Skin of body (tissue), 3 donors: ENCODE data around the gene DYNLT1. TPM values are rescaled to one million over a fixed set of nuclear protein-coding genes. Genes with fewer than 3 reads are reported as not detected.

Experiments used
- DNase-seq: peaks from one replicate; lab custom pipeline; 2025; lab: John Stamatoyannopoulos, UW
- small RNA-seq: library from RNA; depleted of rRNA; stranded (forward); fragments of <200 nt; gene quantifications from one replicate; pipeline ENCODE3, GENCODE V24; 2014; ENCODE audit warnings: low replicate concordance
- total RNA-seq: library from RNA; depleted of rRNA; stranded (reverse); fragments of >200 nt; gene quantifications from one replicate; pipeline ENCODE4 v1.2.3, GENCODE V29; 2014

DYNLT1 gene
- total RNA-seq, 1 donor from 2014 or later = 35.2 TPM

GRCh38 chr6:158603261-158604047, 41.1 kb downstream of the DYNLT1 start:
- no peak for DNase-seq

GRCh38 chr6:158599635-158600034, 44.9 kb downstream of the DYNLT1 start:
- DNase-seq = no peak

GRCh38 chr6:158597565-158597964, 47.0 kb downstream of the DYNLT1 start:
- no peak for DNase-seq

- no peak for DNase-seq
These were observed 47.7 kb downstream of the DYNLT1 start for GRCh38 chr6:158596861-158597260.

- DNase-seq = no peak
These were observed 49.3 kb downstream of the DYNLT1 start for GRCh38 chr6:158595223-158595622.

GRCh38 chr6:158593670-158594069, 50.9 kb downstream of the DYNLT1 start:
- no peak for DNase-seq

GRCh38 chr6:158591810-158592209, 52.7 kb downstream of the DYNLT1 start:
- no peak for DNase-seq

- no peak for DNase-seq
These were observed 53.3 kb downstream of the DYNLT1 start for GRCh38 chr6:158591134-158591809.

GRCh38 chr6:158589366-158589765, 55.2 kb downstream of the DYNLT1 start:
- DNase-seq = no peak

- no peak for DNase-seq
These were observed 57.9 kb downstream of the DYNLT1 start for GRCh38 chr6:158586652-158587051.

Small RNAs within 50 kb of the gene (small RNA-seq; reads per million reads assigned to genes)
- gene MIR7161 = not detected

Other genes with a start within 250 kb of the DYNLT1 start
- 20.1 TPM for gene TMEM181, start 84.7 kb downstream of the DYNLT1 start, total RNA-seq
- gene SYTL3, start 5.3 kb upstream of the DYNLT1 start, total RNA-seq = 2.7 TPM
- 108 TPM for gene EZR, start 174.6 kb upstream of the DYNLT1 start, total RNA-seq